ENCODE results near the gene SLC7A1. TPM values are rescaled to one million over a fixed set of nuclear protein-coding genes. Genes with fewer than 3 reads are reported as not detected.

SLC7A1 gene
- total RNA-seq, 5 donors from 2014 or later (not counting 1 experiment from before 2014, with no cell fraction given) = 20.0 to 62.9 (median 57.9) TPM

GRCh38 chr13:29579094-29579493 is 16.4 kb downstream of the SLC7A1 start:
- Mint-ChIP-seq H3K27me3 (no peaks in the 10 kb centered on the region), H3K27ac (no peak overlapping the region), H3K4me3 (no peak overlapping the region), H3K4me1 (peaks cover 44 to 58% (median 47%) of the 10 kb centered on the region in 3 donors), H3K36me3 (peaks cover 11% of the 10 kb centered on the region), H3K9me3 (no peaks in the 10 kb centered on the region)
- Histone ChIP-seq H3K27ac (ENCODE audit: low read length) (no peak overlapping the region), H3K36me3 (ENCODE audit: control insufficient read depth in 2 of 2, extremely low read depth in 1 of 2, insufficient read depth in 1 of 2, low read length in 1 of 2) (peaks cover 0 to 2% of the 10 kb centered on the region in 2 donors), H3K4me3 (ENCODE audit: control insufficient read depth in 1 of 2, extremely low read depth in 1 of 2, low read length in 1 of 2) (no peak overlapping the region), H3K9me3 (no peaks in the 10 kb centered on the region), H3K4me1 (ENCODE audit: control insufficient read depth in 1 of 2, extremely low read depth in 1 of 2, insufficient read depth in 2 of 2, low read length in 2 of 2) (no peaks in the 10 kb centered on the region), H3K27me3 (replicated peaks in 1 of 2; ENCODE audit: control insufficient read depth in 2 of 2, extremely low read depth in 1 of 2, insufficient read depth in 2 of 2, low read length in 1 of 2) (no peaks in the 10 kb centered on the region)
- no peak for ATAC-seq (replicated peaks in 1 of 4)
- no peak for DNase-seq
- no CpG with 5 or more reads among the region's 8 CpGs for WGBS (ENCODE audit: insufficient coverage)
- ChIA-PET POLR2A (interaction anchor here in 1 of 2 donors (0.6 to 0.7 kb wide), 2 partner anchors 15 to 562 kb away, joined by 3 to 5 read pairs; no protein-coding TSS in a partner anchor), CTCF (no interaction called here)

- 86% methylated on average over 12 of the region's 18 CpGs for WGBS (ENCODE audit: insufficient coverage)
- DNase-seq = no peak
- Mint-ChIP-seq H3K27ac (no peak overlapping the region), H3K36me3 (peaks cover 11% of the 10 kb centered on the region), H3K9me3 (no peaks in the 10 kb centered on the region), H3K27me3 (no peaks in the 10 kb centered on the region), H3K4me1 (peaks cover 46 to 59% (median 47%) of the 10 kb centered on the region in 3 donors), H3K4me3 (no peak overlapping the region)
- Histone ChIP-seq H3K9me3 (no peaks in the 10 kb centered on the region), H3K27me3 (replicated peaks in 1 of 2; ENCODE audit: control insufficient read depth in 2 of 2, extremely low read depth in 1 of 2, insufficient read depth in 2 of 2, low read length in 1 of 2) (no peaks in the 10 kb centered on the region), H3K36me3 (ENCODE audit: control insufficient read depth in 2 of 2, extremely low read depth in 1 of 2, insufficient read depth in 1 of 2, low read length in 1 of 2) (peaks cover 0 to 2% of the 10 kb centered on the region in 2 donors), H3K4me3 (ENCODE audit: control insufficient read depth in 1 of 2, extremely low read depth in 1 of 2, low read length in 1 of 2) (no peak overlapping the region), H3K27ac (ENCODE audit: low read length) (no peak overlapping the region), H3K4me1 (ENCODE audit: control insufficient read depth in 1 of 2, extremely low read depth in 1 of 2, insufficient read depth in 2 of 2, low read length in 2 of 2) (no peaks in the 10 kb centered on the region)
- no peak for ATAC-seq (replicated peaks in 1 of 4)
- ChIA-PET CTCF (no interaction called here), POLR2A (interaction anchor here in 1 of 2 donors (0.6 kb wide), 1 partner anchor 13 kb away, joined by 4 read pairs; no protein-coding TSS in a partner anchor)
Observed at GRCh38 chr13:29578300-29579085, 17.0 kb downstream of the SLC7A1 start.

DNA sequence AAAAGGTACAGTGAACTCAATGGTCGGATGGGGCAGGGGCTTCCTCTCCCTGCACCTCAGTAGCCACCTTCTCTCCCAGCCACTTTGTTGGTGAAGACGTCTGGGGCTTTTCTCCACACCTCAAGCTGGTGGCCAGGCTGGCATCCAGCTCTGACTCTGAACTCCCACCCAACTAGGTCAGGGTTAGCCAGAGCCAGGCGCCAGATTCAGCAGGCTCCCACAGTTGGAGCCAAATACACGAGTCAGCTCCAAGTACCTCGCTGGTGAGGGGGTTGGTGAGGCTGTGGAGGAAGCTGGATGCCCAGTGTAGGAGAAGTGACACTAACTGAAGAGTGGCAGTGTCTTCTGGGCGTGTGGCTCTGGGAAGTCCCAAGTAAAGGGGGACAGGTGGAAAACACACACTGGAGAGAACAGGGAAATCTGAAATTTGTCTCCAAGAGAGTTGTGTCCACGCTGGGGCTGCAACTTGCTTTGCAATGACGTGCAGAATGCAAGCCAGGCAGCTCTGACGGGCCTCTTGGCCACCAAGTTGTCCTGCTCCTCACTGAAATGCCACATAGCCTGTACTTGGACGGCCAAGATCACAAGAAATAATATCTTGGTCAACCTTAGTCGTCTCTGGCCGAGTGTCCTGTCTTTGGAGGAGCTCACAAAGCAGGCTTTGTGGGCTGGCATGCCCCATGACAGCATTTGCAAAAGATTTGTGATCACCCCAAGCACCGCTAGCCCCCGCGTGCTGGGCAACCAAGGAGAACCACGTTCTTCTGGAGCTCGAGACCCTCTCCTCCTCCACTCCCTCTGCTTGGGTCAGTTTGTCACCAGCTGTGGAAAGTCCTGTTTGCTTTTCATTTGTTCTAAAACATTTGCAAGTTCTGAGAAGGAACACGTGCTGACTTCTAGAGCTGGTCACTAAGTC is 18.1 kb downstream of the SLC7A1 start:
- H3K27ac ChIP-seq (ENCODE audit: low read length) = no peak overlapping the region
- POLR2A ChIA-PET = interaction anchor here in 1 of 2 donors (0.7 kb wide), 1 partner anchor 905 kb away, joined by 6 read pairs; no protein-coding TSS in a partner anchor
- ATAC-seq (replicated peaks in 1 of 4) = no peak
- H3K27me3 ChIP-seq (replicated peaks in 1 of 2; ENCODE audit: control insufficient read depth in 2 of 2, extremely low read depth in 1 of 2, insufficient read depth in 2 of 2, low read length in 1 of 2) = no peaks in the 10 kb centered on the region
- H3K9me3 ChIP-seq = no peaks in the 10 kb centered on the region
- H3K27ac Mint-ChIP-seq = no peak overlapping the region
- peaks cover 48 to 61% (median 50%) of the 10 kb centered on the region in 3 donors for H3K4me1 Mint-ChIP-seq
- no peak for DNase-seq
- H3K4me3 Mint-ChIP-seq = no peak overlapping the region
- peaks cover 11% of the 10 kb centered on the region for H3K36me3 Mint-ChIP-seq
- H3K4me1 ChIP-seq (ENCODE audit: control insufficient read depth in 1 of 2, extremely low read depth in 1 of 2, insufficient read depth in 2 of 2, low read length in 2 of 2) = no peaks in the 10 kb centered on the region
- no peaks in the 10 kb centered on the region for H3K27me3 Mint-ChIP-seq
- CTCF ChIA-PET = no interaction called here
- 88% methylated on average over 12 of the region's 18 CpGs for WGBS (ENCODE audit: insufficient coverage)
- H3K36me3 ChIP-seq (ENCODE audit: control insufficient read depth in 2 of 2, extremely low read depth in 1 of 2, insufficient read depth in 1 of 2, low read length in 1 of 2) = peaks cover 0 to 2% of the 10 kb centered on the region in 2 donors
- no peak overlapping the region for H3K4me3 ChIP-seq (ENCODE audit: control insufficient read depth in 1 of 2, extremely low read depth in 1 of 2, low read length in 1 of 2)
- H3K9me3 Mint-ChIP-seq = no peaks in the 10 kb centered on the region

DNA sequence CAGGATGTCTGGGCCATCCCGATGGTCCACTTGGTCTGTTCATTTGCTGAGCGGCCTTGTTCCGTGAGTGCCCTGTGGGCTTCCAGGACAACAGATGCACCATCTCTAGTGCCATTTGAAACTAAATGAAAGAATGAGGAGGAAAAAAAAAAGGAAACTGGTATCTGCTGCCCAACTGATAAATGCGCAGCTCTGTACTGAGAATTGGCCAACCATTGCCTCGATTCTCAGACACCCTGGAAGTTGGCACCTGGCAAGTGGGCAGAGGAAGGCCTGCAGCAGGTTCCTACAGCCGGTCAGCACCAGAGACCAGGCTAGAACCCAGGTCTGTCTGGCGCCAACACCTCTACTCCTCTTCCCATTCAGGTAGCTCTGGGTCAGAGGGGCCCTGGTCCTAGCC is 18.9 kb downstream of the SLC7A1 start:
- Histone ChIP-seq H3K27ac (ENCODE audit: low read length) (no peak overlapping the region), H3K36me3 (ENCODE audit: control insufficient read depth in 2 of 2, extremely low read depth in 1 of 2, insufficient read depth in 1 of 2, low read length in 1 of 2) (peaks cover 0 to 2% of the 10 kb centered on the region in 2 donors), H3K9me3 (no peaks in the 10 kb centered on the region), H3K27me3 (replicated peaks in 1 of 2; ENCODE audit: control insufficient read depth in 2 of 2, extremely low read depth in 1 of 2, insufficient read depth in 2 of 2, low read length in 1 of 2) (no peaks in the 10 kb centered on the region), H3K4me3 (ENCODE audit: control insufficient read depth in 1 of 2, extremely low read depth in 1 of 2, low read length in 1 of 2) (no peak overlapping the region), H3K4me1 (ENCODE audit: control insufficient read depth in 1 of 2, extremely low read depth in 1 of 2, insufficient read depth in 2 of 2, low read length in 2 of 2) (peaks cover 0 to 2% of the 10 kb centered on the region in 2 experiments)
- H3K9me3 Mint-ChIP-seq = no peaks in the 10 kb centered on the region
- POLR2A ChIA-PET = interaction anchor here (0.6 to 0.7 kb wide), 3 partner anchors 409 to 1988 kb away, joined by 3 to 6 read pairs (median 4); no protein-coding TSS in a partner anchor
- CTCF ChIA-PET = interaction anchor here in 1 of 2 donors (0.6 kb wide), 2 partner anchors 13 to 518 kb away, joined by 3 read pairs; no protein-coding TSS in a partner anchor
- no peaks in the 10 kb centered on the region for H3K27me3 Mint-ChIP-seq
- 100% methylated on average over 3 of the region's 7 CpGs for WGBS (ENCODE audit: insufficient coverage)
- ATAC-seq (replicated peaks in 1 of 4) (no peak), DNase-seq (no peak)
- no peak overlapping the region for H3K27ac Mint-ChIP-seq
- peaks cover 11% of the 10 kb centered on the region for H3K36me3 Mint-ChIP-seq
- H3K4me3 Mint-ChIP-seq = no peak overlapping the region
- peaks cover 48 to 67% (median 50%) of the 10 kb centered on the region in 3 donors for H3K4me1 Mint-ChIP-seq

DNA sequence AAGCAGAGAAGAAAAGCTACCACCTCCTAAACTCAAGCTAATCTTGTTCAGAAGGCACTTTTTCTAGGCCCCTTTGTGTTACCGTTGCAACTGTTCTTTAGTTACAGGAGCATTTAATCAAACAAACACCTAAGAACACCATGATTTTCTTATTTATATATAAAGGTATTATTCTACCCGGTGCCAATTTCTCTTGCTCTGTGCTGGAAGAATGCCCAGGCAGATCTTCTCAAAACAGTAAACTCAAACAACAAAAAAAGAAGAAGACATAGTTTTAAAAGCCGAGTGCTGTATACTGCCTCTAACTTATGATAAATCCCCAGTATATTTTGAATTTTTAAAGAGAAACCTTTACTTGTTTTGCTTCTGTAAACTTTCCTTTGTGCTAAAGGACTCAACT is 20.4 kb downstream of the SLC7A1 start:
- CTCF ChIA-PET = no interaction called here
- H3K9me3 Mint-ChIP-seq = no peaks in the 10 kb centered on the region
- WGBS (ENCODE audit: insufficient coverage) = no CpG with 5 or more reads among the region's 3 CpGs

GRCh38 chr13:29573190-29573589 is 22.3 kb downstream of the SLC7A1 start:
- H3K9me3 ChIP-seq = no peaks in the 10 kb centered on the region
- no peaks in the 10 kb centered on the region for H3K27me3 ChIP-seq (replicated peaks in 1 of 2; ENCODE audit: control insufficient read depth in 2 of 2, extremely low read depth in 1 of 2, insufficient read depth in 2 of 2, low read length in 1 of 2)
- no peak overlapping the region for H3K4me3 ChIP-seq (ENCODE audit: control insufficient read depth in 1 of 2, extremely low read depth in 1 of 2, low read length in 1 of 2)
- Mint-ChIP-seq H3K4me1 (peaks cover 48 to 70% (median 58%) of the 10 kb centered on the region in 3 donors), H3K36me3 (peaks cover 10% of the 10 kb centered on the region), H3K27me3 (no peaks in the 10 kb centered on the region), H3K27ac (peak overlapping the region in 1 of 2 donors; percentile 61), H3K9me3 (no peaks in the 10 kb centered on the region), H3K4me3 (no peak overlapping the region)
- peak in 1 of 35 experiments; percentile 7 for DNase-seq
- WGBS (ENCODE audit: insufficient coverage) = 72% methylated on average over 6 of the region's 8 CpGs
- ATAC-seq (replicated peaks in 1 of 4) = no peak
- CTCF ChIA-PET = interaction anchor here in 1 of 2 donors (0.6 to 1.3 kb wide), 2 partner anchors 19 to 150 kb away, joined by 3 read pairs; no protein-coding TSS in a partner anchor
- POLR2A ChIA-PET = interaction anchor here (0.6 kb wide), 2 partner anchors 195 to 280 kb away, joined by 3 to 5 read pairs; no protein-coding TSS in a partner anchor
- H3K4me1 ChIP-seq (ENCODE audit: control insufficient read depth in 1 of 2, extremely low read depth in 1 of 2, insufficient read depth in 2 of 2, low read length in 2 of 2) = peaks cover 0 to 2% of the 10 kb centered on the region in 2 experiments
- no peak overlapping the region for H3K27ac ChIP-seq (ENCODE audit: low read length)
- H3K36me3 ChIP-seq (ENCODE audit: control insufficient read depth in 2 of 2, extremely low read depth in 1 of 2, insufficient read depth in 1 of 2, low read length in 1 of 2) = no peaks in the 10 kb centered on the region

More for the DNA sequence above, 20.4 kb downstream of the SLC7A1 start:
- Histone ChIP-seq H3K4me3 (ENCODE audit: control insufficient read depth in 1 of 2, extremely low read depth in 1 of 2, low read length in 1 of 2) (no peak overlapping the region), H3K4me1 (ENCODE audit: control insufficient read depth in 1 of 2, extremely low read depth in 1 of 2, insufficient read depth in 2 of 2, low read length in 2 of 2) (peaks cover 0 to 2% of the 10 kb centered on the region in 2 experiments), H3K36me3 (ENCODE audit: control insufficient read depth in 2 of 2, extremely low read depth in 1 of 2, insufficient read depth in 1 of 2, low read length in 1 of 2) (no peaks in the 10 kb centered on the region), H3K27me3 (replicated peaks in 1 of 2; ENCODE audit: control insufficient read depth in 2 of 2, extremely low read depth in 1 of 2, insufficient read depth in 2 of 2, low read length in 1 of 2) (no peaks in the 10 kb centered on the region), H3K9me3 (no peaks in the 10 kb centered on the region), H3K27ac (ENCODE audit: low read length) (no peak overlapping the region)
- no peak for DNase-seq
- Mint-ChIP-seq H3K27ac (no peak overlapping the region), H3K4me1 (peaks cover 41 to 59% (median 43%) of the 10 kb centered on the region in 3 donors), H3K4me3 (no peak overlapping the region), H3K36me3 (peaks cover 11% of the 10 kb centered on the region), H3K27me3 (no peaks in the 10 kb centered on the region)
- POLR2A ChIA-PET = no interaction called here
- ATAC-seq (replicated peaks in 1 of 4) = no peak

Data from T-cell (primary cell).